GM19025 (cell line): Measurements from ENCODE around the gene OXLD1.
"Not testable (repeated sequence)": the region's sequence is repeated elsewhere in the genome, so short reads cannot be mapped to it uniquely, and the experiment has no call there.

ENCODE experiments used
- ATAC-seq: cut with Tn5 transposase; IDR thresholded peaks from one replicate; pipeline ENCODE4 v1.9.1; 2021; ENCODE audit warnings: mild to moderate bottlenecking, low read depth, moderate library complexity; ENCODE audit not compliant: unreplicated experiment

The OXLD1 gene

DNA sequence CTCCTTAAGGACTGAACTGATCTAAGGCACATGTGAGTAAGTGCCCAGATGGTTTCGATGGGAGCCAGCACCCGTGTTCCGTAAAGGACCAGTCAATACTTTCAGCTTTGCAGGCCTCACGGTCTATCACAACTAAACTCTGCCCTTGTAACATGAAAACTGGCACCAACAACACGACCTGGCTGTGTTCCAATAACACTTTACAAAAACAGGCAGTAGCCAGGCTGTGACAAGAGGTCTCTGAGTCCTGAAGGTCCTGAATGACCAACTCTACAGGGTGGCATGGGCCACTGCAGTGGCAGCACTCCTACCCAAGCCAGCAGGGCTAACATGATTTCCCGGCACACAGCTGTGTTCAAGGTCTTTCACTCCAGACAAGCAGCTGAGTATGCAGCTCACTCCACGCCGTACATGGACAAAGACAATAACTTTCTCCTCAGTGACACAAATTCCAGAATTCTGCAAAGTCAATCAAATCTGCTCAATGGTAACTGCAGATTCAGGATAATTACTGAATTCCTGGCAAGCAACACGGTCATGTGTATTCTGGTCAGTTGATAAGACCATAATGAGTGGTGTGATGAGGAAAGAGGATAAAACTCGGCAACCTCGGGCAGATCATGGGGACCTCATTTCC, 44.8 kb downstream of the OXLD1 start:
- ATAC-seq = no peak

DNA sequence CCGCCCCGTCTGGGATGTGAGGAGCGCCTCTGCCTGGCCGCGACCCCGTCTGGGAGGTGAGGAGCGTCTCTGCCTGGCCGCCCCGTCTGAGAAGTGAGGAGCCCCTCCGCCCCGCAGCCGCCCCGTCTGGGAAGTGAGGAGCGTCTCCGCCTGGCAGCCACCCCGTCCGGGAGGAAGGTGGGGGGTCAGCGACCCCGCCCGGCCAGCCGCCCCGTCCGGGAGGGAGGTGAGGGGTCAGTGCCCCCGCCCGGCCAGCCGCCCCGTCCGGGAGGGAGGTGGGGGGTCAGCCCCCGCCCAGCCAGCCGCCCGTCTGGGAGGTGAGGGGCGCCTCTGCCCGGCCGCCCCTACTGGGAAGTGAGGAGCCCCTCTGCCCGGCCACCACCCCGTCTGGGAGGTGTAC, 48.1 kb downstream of the OXLD1 start:
- not testable (repeated sequence) for ATAC-seq

DNA sequence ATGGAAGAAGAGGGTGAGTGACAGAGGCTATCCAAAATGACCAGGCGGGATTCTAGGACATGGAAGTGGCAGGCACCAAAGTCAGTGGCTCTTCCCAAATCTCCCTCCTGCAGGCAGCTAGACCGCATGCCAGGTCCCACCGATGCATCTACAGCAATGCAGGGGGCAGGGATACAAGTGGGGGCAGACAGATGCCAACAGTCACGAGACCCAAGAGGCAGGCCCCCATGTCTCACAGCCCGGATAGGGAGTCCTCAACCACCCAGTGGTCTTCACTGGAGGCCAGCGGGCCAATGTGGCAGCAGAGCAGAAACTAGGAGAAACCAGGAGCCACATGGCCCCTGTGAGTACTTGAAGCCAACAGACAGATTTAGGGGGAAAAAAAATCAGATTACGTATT, 49.5 kb downstream of the OXLD1 start:
- no peak for ATAC-seq

DNA sequence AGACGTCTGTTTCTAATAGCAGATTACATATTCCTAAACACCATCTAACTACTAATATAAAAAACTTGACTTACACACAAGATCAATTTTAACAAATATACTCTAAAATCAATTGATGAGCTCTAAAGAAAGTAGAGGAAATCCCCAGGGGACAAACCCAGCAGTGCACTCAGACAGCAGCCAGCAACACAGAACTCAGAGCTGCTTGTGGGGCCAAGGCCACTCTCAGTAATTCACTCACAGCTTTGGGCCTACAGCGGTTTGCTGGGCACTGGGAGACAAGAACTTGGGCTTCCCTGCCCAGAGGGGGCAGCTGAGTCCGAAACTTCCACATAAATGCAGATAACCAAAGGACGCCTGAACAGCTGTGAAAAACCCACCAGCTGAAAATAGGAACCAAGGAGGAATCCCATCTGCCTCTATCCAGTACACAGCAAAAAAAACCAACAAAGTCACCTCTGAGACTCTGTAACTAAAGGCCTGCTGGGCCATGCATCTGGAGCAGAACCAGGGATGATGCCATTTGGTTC, 50.9 kb downstream of the OXLD1 start:
- no peak for ATAC-seq
